KMS-11 (cell line): ENCODE data around the gene DLK2.
"Not testable (repeated sequence)": the region's sequence is repeated elsewhere in the genome, so short reads cannot be mapped to it uniquely, and the experiment has no call there.

Experiments
- H2AFZ ChIP-seq: fragments of 200-600 bp; sonication (generic); 2 replicates; pipeline ENCODE4 v1.6.1; 2016; ENCODE audit warnings: antibody characterized with exemption, mixed run types, low read depth
- H3K27ac ChIP-seq: fragments of 200-600 bp; sonication (generic); 2 replicates; pipeline ENCODE4 v1.6.1; 2016; ENCODE audit warnings: mild to moderate bottlenecking, mixed run types
- H3K27me3 ChIP-seq: fragments of 200-600 bp; sonication (generic); 2 replicates; pipeline ENCODE4 v1.6.1; 2017; ENCODE audit warnings: mild to moderate bottlenecking, low read depth, mixed run types, moderate library complexity; ENCODE audit not compliant: insufficient read depth
- H3K36me3 ChIP-seq: fragments of 200-600 bp; sonication (generic); 2 replicates; pipeline ENCODE4 v1.6.1; 2017; ENCODE audit warnings: mild to moderate bottlenecking, mixed run types; ENCODE audit not compliant: insufficient read depth
- H3K4me1 ChIP-seq: fragments of 200-600 bp; sonication (generic); 2 replicates; pipeline ENCODE4 v1.6.1; 2016; ENCODE audit warnings: mild to moderate bottlenecking, low read depth, mixed run types; ENCODE audit not compliant: poor library complexity, severe bottlenecking
- H3K4me2 ChIP-seq: fragments of 200-600 bp; sonication (generic); 2 replicates; pipeline ENCODE4 v1.7.0; 2016; ENCODE audit warnings: mild to moderate bottlenecking, mixed run types
- H3K4me3 ChIP-seq: fragments of 200-600 bp; sonication (generic); IDR thresholded peaks from 2 replicates; pipeline ENCODE4 v1.6.1; 2017; ENCODE audit warnings: low read depth, low read length, mixed read lengths; ENCODE audit not compliant: insufficient read depth
- H3K79me2 ChIP-seq: fragments of 200-600 bp; sonication (generic); 2 replicates; pipeline ENCODE4 v1.6.1; 2016; ENCODE audit warnings: low read depth, mixed run types; ENCODE audit not compliant: insufficient read depth
- H3K9ac ChIP-seq: fragments of 200-600 bp; sonication (generic); 2 replicates; pipeline ENCODE4 v1.6.1; 2016; ENCODE audit warnings: mild to moderate bottlenecking, mixed run types
- H4K20me1 ChIP-seq: fragments of 200-600 bp; sonication (generic); 2 replicates; pipeline ENCODE4 v1.6.1; 2016; ENCODE audit warnings: mild to moderate bottlenecking, mixed run types; ENCODE audit not compliant: insufficient read depth
- CTCF ChIP-seq: fragments of 200-600 bp; sonication (generic); conservative IDR thresholded peaks from 2 replicates; pipeline ENCODE4 v1.6.1; 2017; ENCODE audit warnings: low read depth, mild to moderate bottlenecking, antibody characterized with exemption, low read length, moderate library complexity, mixed read lengths

Gene DLK2

DNA sequence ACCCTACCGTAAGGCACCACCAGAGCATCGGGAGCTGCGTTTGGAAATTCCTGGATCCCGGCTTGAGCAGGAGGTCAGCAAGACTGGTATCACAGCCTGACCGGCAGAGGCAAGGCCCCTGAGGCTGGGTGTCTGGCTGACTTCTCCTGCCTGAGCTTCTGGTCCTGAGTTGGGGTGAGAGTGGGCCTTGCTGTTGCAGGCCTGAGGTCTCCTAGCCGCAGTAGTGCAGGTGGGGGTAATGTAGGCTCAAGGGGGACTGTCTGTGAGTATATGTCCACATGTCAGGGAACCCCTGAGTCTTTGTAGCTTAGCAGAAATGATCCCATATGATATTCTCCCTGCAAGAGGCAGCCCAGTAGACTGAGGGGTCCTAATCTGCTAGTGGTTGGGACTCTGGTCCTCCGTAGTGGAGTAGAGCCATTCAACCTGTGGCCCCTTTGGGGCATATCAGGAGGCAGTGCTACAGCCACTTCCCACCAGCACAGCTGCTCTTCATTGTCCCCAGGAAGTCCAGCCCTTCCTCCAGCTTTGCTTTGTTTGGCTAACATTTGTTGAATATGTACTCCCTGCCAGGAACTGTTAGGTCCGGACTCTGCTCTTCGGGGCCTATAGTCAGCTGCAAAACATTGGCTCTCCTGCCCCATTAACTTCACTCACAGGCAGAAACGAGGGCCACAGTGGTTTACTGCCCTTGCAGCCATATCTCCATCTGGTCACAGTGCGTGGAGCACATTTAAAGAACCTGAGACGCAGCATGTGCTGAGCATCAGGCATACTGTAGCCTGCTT, 43.9 kb upstream of the DLK2 start:
- no peaks in the 10 kb centered on the region for H3K36me3 ChIP-seq
- H4K20me1 ChIP-seq = no peaks in the 10 kb centered on the region

DNA sequence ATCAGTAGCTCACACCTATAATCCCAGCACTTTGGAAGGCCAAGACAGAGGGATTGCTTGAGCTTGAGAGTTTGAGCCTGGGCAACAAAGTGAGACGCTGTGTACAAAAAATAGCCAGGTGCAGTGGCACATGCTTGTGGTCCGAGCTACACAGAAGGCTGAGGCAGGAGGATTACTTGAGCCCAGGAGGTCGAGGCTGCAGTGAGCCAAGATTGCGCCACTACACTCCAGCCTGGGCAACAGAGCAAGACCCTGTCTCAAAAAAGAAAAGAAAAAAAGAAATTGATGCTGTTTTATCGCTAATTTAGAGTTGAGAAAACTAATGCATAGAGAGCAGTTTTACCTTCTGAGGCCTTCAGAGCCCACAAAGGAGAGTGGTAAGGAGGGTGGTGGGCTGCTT, 42.9 kb upstream of the DLK2 start:
- not testable (repeated sequence) for H3K36me3 ChIP-seq, H3K4me3 ChIP-seq, H3K9ac ChIP-seq, H3K27me3 ChIP-seq, H2AFZ ChIP-seq, H3K27ac ChIP-seq, H4K20me1 ChIP-seq, H3K79me2 ChIP-seq, H3K4me1 ChIP-seq, H3K4me2 ChIP-seq

More for the DNA sequence above, 43.9 kb upstream of the DLK2 start:
- Histone ChIP-seq H3K27me3 (no peaks in the 10 kb centered on the region), H3K4me3 (no peak overlapping the region), H3K4me1 (peaks cover 8% of the 10 kb centered on the region), H2AFZ (no peak overlapping the region), H3K27ac (no peak overlapping the region), H3K4me2 (no peak overlapping the region), H3K79me2 (no peaks in the 10 kb centered on the region), H3K9ac (no peak overlapping the region)
- no peak for TF ChIP-seq CTCF

DNA sequence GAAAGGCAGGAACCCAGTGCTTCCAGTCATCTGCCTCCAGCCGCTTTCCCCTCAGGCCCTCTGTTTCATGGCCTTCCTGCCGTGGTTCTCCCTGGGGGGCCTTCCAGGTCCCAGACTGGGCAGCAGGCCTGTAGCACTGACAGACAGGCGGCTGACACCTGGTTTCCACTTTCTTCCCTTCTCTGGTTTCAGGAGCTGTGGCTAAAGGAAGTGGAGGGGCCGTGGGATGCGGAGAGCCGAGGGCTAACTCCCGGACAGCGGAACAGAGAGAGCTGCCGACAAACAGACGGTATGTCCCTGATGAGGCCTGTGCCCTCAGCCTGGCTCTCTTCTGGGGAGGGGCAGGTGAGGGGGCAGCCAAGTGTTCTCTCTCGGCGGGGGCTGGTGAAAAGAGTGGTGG, 42.3 kb upstream of the DLK2 start:
- TF ChIP-seq CTCF = no peak
- H3K4me1 ChIP-seq = peaks cover 8% of the 10 kb centered on the region
- no peak overlapping the region for H3K4me3 ChIP-seq
- no peaks in the 10 kb centered on the region for H3K27me3 ChIP-seq
- H3K9ac ChIP-seq = no peak overlapping the region
- no peak overlapping the region for H3K27ac ChIP-seq
- H3K36me3 ChIP-seq = no peaks in the 10 kb centered on the region
- no peaks in the 10 kb centered on the region; the same call in 1 of the 2 replicates for H3K79me2 ChIP-seq
- no peak overlapping the region for H2AFZ ChIP-seq
- no peak overlapping the region for H3K4me2 ChIP-seq
- no peaks in the 10 kb centered on the region for H4K20me1 ChIP-seq

- no peak overlapping the region for H3K4me2 ChIP-seq
These were observed 41.7 kb upstream of the DLK2 start for GRCh38 chr6:43497129-43497396.

More at GRCh38 chr6:43497129-43497396, 41.7 kb upstream of the DLK2 start:
- Histone ChIP-seq H2AFZ (no peak overlapping the region), H3K4me3 (no peak overlapping the region), H3K4me1 (peaks cover 8% of the 10 kb centered on the region), H3K36me3 (no peaks in the 10 kb centered on the region), H3K79me2 (no peaks in the 10 kb centered on the region; the same call in 1 of the 2 replicates), H4K20me1 (no peaks in the 10 kb centered on the region), H3K27ac (no peak overlapping the region), H3K27me3 (no peaks in the 10 kb centered on the region), H3K9ac (no peak overlapping the region)
- TF ChIP-seq CTCF = no peak
